ENCODE results near the gene GRM8.

GRM8 gene

GRCh38 chr7:126495001-126495400 lies 757.7 kb downstream of the GRM8 start:
- Histone ChIP-seq H3K4me3 (ENCODE audit: low read length) (no peak overlapping the region), H3K4me1 (ENCODE audit: low read length) (no peaks in the 10 kb centered on the region), H3K27ac (ENCODE audit: low read length) (no peak overlapping the region), H3K9me3 (replicated peaks; ENCODE audit: insufficient read depth, low read length) (no peaks in the 10 kb centered on the region), H3K36me3 (replicated peaks; ENCODE audit: insufficient read depth, low read length) (no peaks in the 10 kb centered on the region), H2AFZ (ENCODE audit: low read length) (no peak overlapping the region), H3K9ac (ENCODE audit: low read length) (no peak overlapping the region), H3K27me3 (replicated peaks; ENCODE audit: insufficient read depth, low read length) (no peaks in the 10 kb centered on the region), H3K4me2 (ENCODE audit: low read depth, low read length) (no peak overlapping the region), H3F3A (ENCODE audit: insufficient read depth, low read length) (no peaks in the 10 kb centered on the region), H3K79me2 (ENCODE audit: low read length) (no peaks in the 10 kb centered on the region), H4K20me1 (ENCODE audit: insufficient read depth, low read length) (no peaks in the 10 kb centered on the region), H3K9me2 (replicated peaks; ENCODE audit: insufficient read depth, low read length) (no peaks in the 10 kb centered on the region)
- no peak for DNase-seq
- no peak for TF ChIP-seq EZH2 (optimal IDR thresholded peaks at IDR 0.05; ENCODE audit: low read depth, low read length)
- no peak for TF ChIP-seq EZH2phosphoT487 (IDR thresholded peaks at IDR 0.05; ENCODE audit: low read length)
- TF ChIP-seq, protein P1, sequence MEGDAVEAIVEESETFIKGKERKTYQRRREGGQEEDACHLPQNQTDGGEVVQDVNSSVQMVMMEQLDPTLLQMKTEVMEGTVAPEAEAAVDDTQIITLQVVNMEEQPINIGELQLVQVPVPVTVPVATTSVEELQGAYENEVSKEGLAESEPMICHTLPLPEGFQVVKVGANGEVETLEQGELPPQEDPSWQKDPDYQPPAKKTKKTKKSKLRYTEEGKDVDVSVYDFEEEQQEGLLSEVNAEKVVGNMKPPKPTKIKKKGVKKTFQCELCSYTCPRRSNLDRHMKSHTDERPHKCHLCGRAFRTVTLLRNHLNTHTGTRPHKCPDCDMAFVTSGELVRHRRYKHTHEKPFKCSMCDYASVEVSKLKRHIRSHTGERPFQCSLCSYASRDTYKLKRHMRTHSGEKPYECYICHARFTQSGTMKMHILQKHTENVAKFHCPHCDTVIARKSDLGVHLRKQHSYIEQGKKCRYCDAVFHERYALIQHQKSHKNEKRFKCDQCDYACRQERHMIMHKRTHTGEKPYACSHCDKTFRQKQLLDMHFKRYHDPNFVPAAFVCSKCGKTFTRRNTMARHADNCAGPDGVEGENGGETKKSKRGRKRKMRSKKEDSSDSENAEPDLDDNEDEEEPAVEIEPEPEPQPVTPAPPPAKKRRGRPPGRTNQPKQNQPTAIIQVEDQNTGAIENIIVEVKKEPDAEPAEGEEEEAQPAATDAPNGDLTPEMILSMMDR (IDR thresholded peaks at IDR 0.05; ENCODE audit: low read length), result no peak

DNA sequence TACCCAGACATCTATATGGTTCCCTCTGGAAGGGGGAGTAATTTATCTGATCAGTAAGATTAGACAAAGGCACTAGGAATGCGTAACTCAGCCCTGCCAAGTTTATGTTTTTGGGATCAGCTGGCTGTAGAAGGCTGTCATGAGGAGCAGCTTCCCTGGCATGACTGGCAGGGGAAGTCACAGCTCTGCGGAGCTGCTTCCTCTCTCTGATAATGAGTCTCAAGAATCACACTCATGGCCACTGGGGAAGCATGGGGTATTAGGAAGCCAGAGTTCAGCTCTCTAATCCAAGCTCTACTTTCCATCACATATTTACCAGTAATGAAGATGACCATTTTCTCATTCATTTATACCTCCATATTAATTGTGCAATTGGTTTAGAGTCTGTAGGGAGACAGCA lies 758.9 kb downstream of the GRM8 start:
- no peaks in the 10 kb centered on the region for H3F3A ChIP-seq (ENCODE audit: insufficient read depth, low read length)
- no peak overlapping the region for H2AFZ ChIP-seq (ENCODE audit: low read length)

GRCh38 chr7:126489874-126490273 lies 762.9 kb downstream of the GRM8 start:
- Histone ChIP-seq H3K36me3 (replicated peaks; ENCODE audit: insufficient read depth, low read length) (no peaks in the 10 kb centered on the region), H3K27ac (ENCODE audit: low read length) (no peak overlapping the region), H3K4me1 (ENCODE audit: low read length) (no peaks in the 10 kb centered on the region), H3K4me3 (ENCODE audit: low read length) (no peak overlapping the region), H3K27me3 (replicated peaks; ENCODE audit: insufficient read depth, low read length) (no peaks in the 10 kb centered on the region), H3K4me2 (ENCODE audit: low read depth, low read length) (no peak overlapping the region), H3K9ac (ENCODE audit: low read length) (no peak overlapping the region), H3F3A (ENCODE audit: insufficient read depth, low read length) (no peaks in the 10 kb centered on the region), H2AFZ (ENCODE audit: low read length) (no peak overlapping the region), H3K9me2 (replicated peaks; ENCODE audit: insufficient read depth, low read length) (no peaks in the 10 kb centered on the region), H3K79me2 (ENCODE audit: low read length) (no peaks in the 10 kb centered on the region), H3K9me3 (replicated peaks; ENCODE audit: insufficient read depth, low read length) (no peaks in the 10 kb centered on the region), H4K20me1 (ENCODE audit: insufficient read depth, low read length) (no peaks in the 10 kb centered on the region)
- no peak for DNase-seq
- TF ChIP-seq EZH2phosphoT487 (IDR thresholded peaks at IDR 0.05; ENCODE audit: low read length) (no peak), EZH2 (optimal IDR thresholded peaks at IDR 0.05; ENCODE audit: low read depth, low read length) (no peak)
- TF ChIP-seq, protein P1 (IDR thresholded peaks at IDR 0.05; ENCODE audit: low read length), result no peak

More for the DNA sequence above, 758.9 kb downstream of the GRM8 start:
- no peak for TF ChIP-seq EZH2phosphoT487 (IDR thresholded peaks at IDR 0.05; ENCODE audit: low read length)
- TF ChIP-seq EZH2 (optimal IDR thresholded peaks at IDR 0.05; ENCODE audit: low read depth, low read length), result no peak
- TF ChIP-seq, protein P1 (IDR thresholded peaks at IDR 0.05; ENCODE audit: low read length), result no peak
- no peaks in the 10 kb centered on the region for H3K27me3 ChIP-seq (replicated peaks; ENCODE audit: insufficient read depth, low read length)
- H3K79me2 ChIP-seq (ENCODE audit: low read length), result no peaks in the 10 kb centered on the region
- H4K20me1 ChIP-seq (ENCODE audit: insufficient read depth, low read length), result no peaks in the 10 kb centered on the region
- H3K9me2 ChIP-seq (replicated peaks; ENCODE audit: insufficient read depth, low read length), result no peaks in the 10 kb centered on the region
- no peak overlapping the region for H3K4me3 ChIP-seq (ENCODE audit: low read length)
- H3K4me1 ChIP-seq (ENCODE audit: low read length), result no peaks in the 10 kb centered on the region
- H3K9me3 ChIP-seq (replicated peaks; ENCODE audit: insufficient read depth, low read length), result no peaks in the 10 kb centered on the region
- H3K9ac ChIP-seq (ENCODE audit: low read length), result no peak overlapping the region
- H3K4me2 ChIP-seq (ENCODE audit: low read depth, low read length), result no peak overlapping the region
- no peak for DNase-seq
- H3K27ac ChIP-seq (ENCODE audit: low read length), result no peak overlapping the region
- no peaks in the 10 kb centered on the region for H3K36me3 ChIP-seq (replicated peaks; ENCODE audit: insufficient read depth, low read length)
